Loucy (cell line): Measurements from ENCODE around the gene PDCD4.

Source experiments
- H2AFZ ChIP-seq: fragments of 200-600 bp; sonication (generic); 2 replicates; pipeline ENCODE4 v1.6.0; 2016; ENCODE audit warnings: antibody characterized with exemption, mild to moderate bottlenecking, low read length, moderate library complexity
- H3F3A ChIP-seq: fragments of 200-600 bp; 2 replicates; pipeline ENCODE4 v1.6.0; 2016; ENCODE audit warnings: antibody characterized with exemption, low read depth, mild to moderate bottlenecking
- H3K27me3 ChIP-seq: fragments of 200-600 bp; sonication (generic); 2 replicates; pipeline ENCODE4 v1.6.1; 2014; ENCODE audit warnings: low read length, mild to moderate bottlenecking; ENCODE audit not compliant: insufficient read depth, poor library complexity, severe bottlenecking
- H3K36me3 ChIP-seq: fragments of 200-600 bp; sonication (generic); 2 replicates; pipeline ENCODE4 v1.6.1; 2016; ENCODE audit warnings: low read length; ENCODE audit not compliant: insufficient read depth
- H3K4me1 ChIP-seq: fragments of 200-600 bp; sonication (generic); 2 replicates; pipeline ENCODE4 v1.5.1; 2014; ENCODE audit warnings: low read length, mild to moderate bottlenecking; ENCODE audit not compliant: insufficient read depth, poor library complexity, severe bottlenecking
- H3K4me2 ChIP-seq: fragments of 200-600 bp; sonication (generic); 2 replicates; pipeline ENCODE4 v1.6.0; 2014; ENCODE audit warnings: antibody characterized with exemption, low read length, low read depth, mild to moderate bottlenecking; ENCODE audit not compliant: poor library complexity, severe bottlenecking
- H3K4me3 ChIP-seq: fragments of 200-600 bp; sonication (generic); 2 replicates; pipeline ENCODE4 v1.5.1; 2014; ENCODE audit warnings: low read length, mild to moderate bottlenecking, mixed read lengths; ENCODE audit not compliant: poor library complexity, severe bottlenecking
- H3K79me2 ChIP-seq: fragments of 200-600 bp; sonication (generic); 2 replicates; pipeline ENCODE4 v1.6.1; 2014; ENCODE audit warnings: low read length; ENCODE audit not compliant: insufficient read depth
- H3K9ac ChIP-seq: fragments of 200-600 bp; sonication (generic); 2 replicates; pipeline ENCODE4 v1.6.0; 2014; ENCODE audit warnings: mild to moderate bottlenecking, low read depth, low read length, moderate library complexity; ENCODE audit not compliant: poor library complexity, severe bottlenecking
- H3K9me2 ChIP-seq: fragments of 200-600 bp; sonication (generic); replicated peaks from 2 replicates; pipeline ENCODE4 v1.6.1; 2016; ENCODE audit warnings: low read depth, low read length, mixed read lengths
- H3K9me3 ChIP-seq: fragments of 200-600 bp; sonication (generic); 2 replicates; pipeline ENCODE4 v1.6.1; 2014; ENCODE audit warnings: mild to moderate bottlenecking, antibody characterized with exemption, low read length, low read depth; ENCODE audit not compliant: insufficient read depth
- H4K20me1 ChIP-seq: fragments of 200-600 bp; sonication (generic); 2 replicates; pipeline ENCODE4 v1.6.0; 2014; ENCODE audit warnings: antibody characterized with exemption, low read length, mild to moderate bottlenecking; ENCODE audit not compliant: insufficient read depth, poor library complexity, severe bottlenecking
- CTCF ChIP-seq: fragments of 200-600 bp; sonication (generic); conservative IDR thresholded peaks from 2 replicates; pipeline ENCODE4 v1.5.1; 2014; ENCODE audit warnings: mild to moderate bottlenecking, antibody characterized with exemption, low read length
- EZH2phosphoT487 ChIP-seq: fragments of 200-600 bp; IDR thresholded peaks from 2 replicates; pipeline ENCODE4 v1.6.1; 2018; ENCODE audit warnings: antibody characterized with exemption, mild to moderate bottlenecking, moderate library complexity, borderline replicate concordance

The PDCD4 gene

GRCh38 chr10:110837418-110838171, 34.1 kb upstream of the PDCD4 start:
- H4K20me1 ChIP-seq = no peaks in the 10 kb centered on the region
- H3F3A ChIP-seq = 0 out of 2 replicates have a peak, but pooled peaks cover 3% of the 10 kb centered on the region
- TF ChIP-seq CTCF (no peak), EZH2phosphoT487 (no peak)
- H3K4me1 ChIP-seq = peaks cover 64% of the 10 kb centered on the region
- H3K36me3 ChIP-seq = no peaks in the 10 kb centered on the region
- H3K79me2 ChIP-seq = peaks cover 23% of the 10 kb centered on the region
- peak overlapping the region; percentile 70 for H3K4me2 ChIP-seq
- no peaks in the 10 kb centered on the region for H3K27me3 ChIP-seq
- H3K9me3 ChIP-seq = no peaks in the 10 kb centered on the region
- peak overlapping the region; percentile 52 for H3K4me3 ChIP-seq
- no peaks in the 10 kb centered on the region for H3K9me2 ChIP-seq
- no peak overlapping the region for H2AFZ ChIP-seq
- peak overlapping the region; percentile 62 for H3K9ac ChIP-seq

- Histone ChIP-seq H3K9me3 (no peaks in the 10 kb centered on the region), H3K4me3 (no peak overlapping the region), H4K20me1 (no peaks in the 10 kb centered on the region), H3K79me2 (peaks cover 23% of the 10 kb centered on the region), H3K4me1 (peaks cover 70% of the 10 kb centered on the region), H3K4me2 (no peak overlapping the region), H3F3A (0 out of 2 replicates have a peak, but pooled peaks cover 3% of the 10 kb centered on the region), H3K27me3 (no peaks in the 10 kb centered on the region), H3K36me3 (no peaks in the 10 kb centered on the region), H2AFZ (no peak overlapping the region), H3K9me2 (no peaks in the 10 kb centered on the region), H3K9ac (no peak overlapping the region)
- TF ChIP-seq CTCF (no peak), EZH2phosphoT487 (no peak)
Observed at GRCh38 chr10:110840225-110840922, 31.4 kb upstream of the PDCD4 start.

GRCh38 chr10:110840923-110841428, 30.8 kb upstream of the PDCD4 start:
- H4K20me1 ChIP-seq = no peaks in the 10 kb centered on the region
- no peaks in the 10 kb centered on the region for H3K9me2 ChIP-seq
- H3K4me3 ChIP-seq = no peak overlapping the region
- no peak overlapping the region for H2AFZ ChIP-seq
- peaks cover 17% of the 10 kb centered on the region for H3K79me2 ChIP-seq
- H3K4me1 ChIP-seq = peaks cover 70% of the 10 kb centered on the region
- H3K9me3 ChIP-seq = no peaks in the 10 kb centered on the region
- H3K9ac ChIP-seq = no peak overlapping the region
- no peaks in the 10 kb centered on the region for H3K36me3 ChIP-seq
- H3F3A ChIP-seq = no peaks in the 10 kb centered on the region
- no peak overlapping the region for H3K4me2 ChIP-seq
- H3K27me3 ChIP-seq = no peaks in the 10 kb centered on the region
- TF ChIP-seq CTCF (no peak), EZH2phosphoT487 (no peak)
